WTC11 (cell line): ENCODE measurements around the gene ATP5IF1. TPM values are rescaled to one million over a fixed set of nuclear protein-coding genes. Genes with fewer than 3 reads are reported as not detected.

Source experiments
- ATAC-seq: fragments of 200-7000 bp; cut with Tn5 transposase; 2 replicates; pipeline ENCODE4 v1.10.0; 2021; ENCODE audit warnings: mild to moderate bottlenecking, moderate library complexity
- CTCF ChIA-PET: fragments of 300-600 bp; sonication (Branson Sonifier 250); formaldehyde crosslinking; loops from one replicate; lab custom pipeline; 2021; ENCODE audit warnings: antibody characterized with exemption; lab: Charles Lee
- POLR2A ChIA-PET: fragments of 350-600 bp; sonication (Branson Sonifier 250); formaldehyde crosslinking; loops from one replicate; lab custom pipeline; 2021; ENCODE audit warnings: antibody characterized with exemption; lab: Charles Lee
- DNase-seq: peaks from one replicate; pipeline ENCODE4 v3.0.0; 2021; ENCODE audit warnings: low spot score
- H3K27ac Mint-ChIP-seq: 2 replicates; pipeline ENCODE4 v1.8.0; 2021; ENCODE audit warnings: mixed read lengths
- H3K27me3 Mint-ChIP-seq: 2 replicates; pipeline ENCODE4 v1.8.0; 2021; ENCODE audit warnings: low read depth, mild to moderate bottlenecking, moderate library complexity, mixed read lengths
- H3K36me3 Mint-ChIP-seq: 2 replicates; pipeline ENCODE4 v1.8.0; 2021; ENCODE audit warnings: mixed read lengths
- H3K4me1 Mint-ChIP-seq: 2 replicates; pipeline ENCODE4 v1.8.0; 2022; ENCODE audit warnings: mixed read lengths
- H3K4me3 Mint-ChIP-seq: 2 replicates; pipeline ENCODE4 v1.8.0; 2021; ENCODE audit warnings: mild to moderate bottlenecking, moderate library complexity, mixed read lengths
- H3K9me3 Mint-ChIP-seq: 2 replicates; pipeline ENCODE4 v1.8.0; 2021; ENCODE audit warnings: mixed read lengths
- AFF4 ChIP-seq: sonication (generic); formaldehyde crosslinking; IDR thresholded peaks from 2 replicates; pipeline ENCODE4 v1.8.1; 2023; ENCODE audit warnings: mild to moderate bottlenecking, missing genetic modification reagents, borderline replicate concordance
- ATF2 ChIP-seq: sonication (generic); formaldehyde crosslinking; IDR thresholded peaks from 2 replicates; pipeline ENCODE4 v1.8.1; 2022; ENCODE audit warnings: low read depth, missing genetic modification reagents, borderline replicate concordance
- CBFB ChIP-seq: sonication (generic); formaldehyde crosslinking; IDR thresholded peaks from 2 replicates; pipeline ENCODE4 v1.8.1; 2022; ENCODE audit warnings: mild to moderate bottlenecking, low read depth, missing genetic modification reagents
- EMX1 ChIP-seq: fragments of 250-450 bp; sonication (Bioruptor Pico); IDR thresholded peaks from 2 replicates; pipeline ENCODE4 v1.8.0; 2021; ENCODE audit warnings: mild to moderate bottlenecking
- ESRRA ChIP-seq: sonication (generic); formaldehyde crosslinking; IDR thresholded peaks from 2 replicates; pipeline ENCODE4 v1.8.1; 2022; ENCODE audit warnings: mild to moderate bottlenecking, missing genetic modification reagents, borderline replicate concordance
- GABPB1 ChIP-seq: sonication (generic); formaldehyde crosslinking; IDR thresholded peaks from 2 replicates; pipeline ENCODE4 v1.8.1; 2023; ENCODE audit warnings: mild to moderate bottlenecking, missing genetic modification reagents
- GRHL2 ChIP-seq: fragments of 250-450 bp; sonication (Bioruptor Pico); IDR thresholded peaks from 2 replicates; pipeline ENCODE4 v1.8.0; 2022; ENCODE audit warnings: mild to moderate bottlenecking, moderate library complexity; ENCODE audit not compliant: insufficient replicate concordance, severe bottlenecking
- GTF2I ChIP-seq: fragments of 250-450 bp; sonication (Bioruptor Pico); conservative IDR thresholded peaks from 2 replicates; pipeline ENCODE4 v1.4.0; 2021; ENCODE audit warnings: mild to moderate bottlenecking
- MAX ChIP-seq: sonication (generic); formaldehyde crosslinking; IDR thresholded peaks from 2 replicates; pipeline ENCODE4 v1.8.0; 2022; ENCODE audit warnings: mild to moderate bottlenecking, missing genetic modification reagents
- MYBL2 ChIP-seq: sonication (generic); formaldehyde crosslinking; IDR thresholded peaks from 2 replicates; pipeline ENCODE4 v1.8.1; 2023; ENCODE audit warnings: mild to moderate bottlenecking, moderate library complexity, missing genetic modification reagents
- NFYB ChIP-seq: sonication (generic); formaldehyde crosslinking; conservative IDR thresholded peaks from 2 replicates; pipeline ENCODE4 v1.8.0; 2022; ENCODE audit warnings: low read depth, missing genetic modification reagents
- NR1H2 ChIP-seq: sonication (generic); formaldehyde crosslinking; IDR thresholded peaks from 2 replicates; pipeline ENCODE4 v1.9.0; 2021; ENCODE audit warnings: mild to moderate bottlenecking, moderate library complexity, missing genetic modification reagents
- NR3C1 ChIP-seq: sonication (generic); formaldehyde crosslinking; conservative IDR thresholded peaks from 2 replicates; pipeline ENCODE4 v1.8.1; 2023; ENCODE audit warnings: low read depth, mild to moderate bottlenecking, missing genetic modification reagents
- RORB ChIP-seq: fragments of 250-450 bp; sonication (Bioruptor Pico); IDR thresholded peaks from 2 replicates; pipeline ENCODE4 v1.9.0; 2021; ENCODE audit warnings: mild to moderate bottlenecking
- SMAD4 ChIP-seq: sonication (generic); formaldehyde crosslinking; IDR thresholded peaks from 2 replicates; pipeline ENCODE4 v1.8.0; 2022; ENCODE audit warnings: mild to moderate bottlenecking, missing genetic modification reagents
- TEAD1 ChIP-seq: sonication (generic); formaldehyde crosslinking; IDR thresholded peaks from 2 replicates; pipeline ENCODE4 v1.8.0; 2022; ENCODE audit warnings: mild to moderate bottlenecking, missing genetic modification reagents
- USF1 ChIP-seq: sonication (generic); formaldehyde crosslinking; IDR thresholded peaks from 2 replicates; pipeline ENCODE4 v1.8.0; 2022; ENCODE audit warnings: mild to moderate bottlenecking, missing genetic modification reagents
- ZNF121 ChIP-seq: sonication (generic); formaldehyde crosslinking; IDR thresholded peaks from 2 replicates; pipeline ENCODE4 v1.8.0; 2023; ENCODE audit warnings: missing genetic modification reagents
- total RNA-seq: library from RNA; stranded (reverse); gene quantifications from 3 replicates; pipeline ENCODE4 v1.2.3, GENCODE V29; 2021
- TF ChIP-seq, protein P1 (sequence below): sonication (generic); formaldehyde crosslinking; IDR thresholded peaks from 2 replicates; pipeline ENCODE4 v1.8.1; 2023; ENCODE audit warnings: mild to moderate bottlenecking, missing genetic modification reagents
- TF ChIP-seq, protein P2 (sequence below): fragments of 250-450 bp; sonication (Bioruptor Pico); IDR thresholded peaks from 2 replicates; pipeline ENCODE4 v1.9.0; 2021; ENCODE audit warnings: mild to moderate bottlenecking
- TF ChIP-seq, protein P3 (sequence below): sonication (generic); formaldehyde crosslinking; IDR thresholded peaks from 2 replicates; pipeline ENCODE4 v1.8.0; 2022; ENCODE audit warnings: mild to moderate bottlenecking, missing genetic modification reagents

ATP5IF1 gene
- total RNA-seq, 1 experiment from 2014 or later = 201 TPM

- H3K4me1 Mint-ChIP-seq = no peaks in the 10 kb centered on the region
- CTCF ChIA-PET = no interaction called here
- TF ChIP-seq USF1 (CRISPR knock-in tag) = no peak
- no peak for TF ChIP-seq MAX (CRISPR knock-in tag)
- TF ChIP-seq ESRRA (CRISPR knock-in tag) = no peak
- TF ChIP-seq NR3C1 (CRISPR knock-in tag) = no peak
- TF ChIP-seq CBFB (CRISPR knock-in tag) = no peak
- TF ChIP-seq, protein P1, sequence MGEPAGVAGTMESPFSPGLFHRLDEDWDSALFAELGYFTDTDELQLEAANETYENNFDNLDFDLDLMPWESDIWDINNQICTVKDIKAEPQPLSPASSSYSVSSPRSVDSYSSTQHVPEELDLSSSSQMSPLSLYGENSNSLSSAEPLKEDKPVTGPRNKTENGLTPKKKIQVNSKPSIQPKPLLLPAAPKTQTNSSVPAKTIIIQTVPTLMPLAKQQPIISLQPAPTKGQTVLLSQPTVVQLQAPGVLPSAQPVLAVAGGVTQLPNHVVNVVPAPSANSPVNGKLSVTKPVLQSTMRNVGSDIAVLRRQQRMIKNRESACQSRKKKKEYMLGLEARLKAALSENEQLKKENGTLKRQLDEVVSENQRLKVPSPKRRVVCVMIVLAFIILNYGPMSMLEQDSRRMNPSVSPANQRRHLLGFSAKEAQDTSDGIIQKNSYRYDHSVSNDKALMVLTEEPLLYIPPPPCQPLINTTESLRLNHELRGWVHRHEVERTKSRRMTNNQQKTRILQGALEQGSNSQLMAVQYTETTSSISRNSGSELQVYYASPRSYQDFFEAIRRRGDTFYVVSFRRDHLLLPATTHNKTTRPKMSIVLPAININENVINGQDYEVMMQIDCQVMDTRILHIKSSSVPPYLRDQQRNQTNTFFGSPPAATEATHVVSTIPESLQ = no peak
- TF ChIP-seq, all 79 proteins: peak for 0
- no peaks in the 10 kb centered on the region for H3K27me3 Mint-ChIP-seq
- ATAC-seq (no peak), DNase-seq (no peak)
- H3K4me3 Mint-ChIP-seq = no peak overlapping the region
- no peaks in the 10 kb centered on the region for H3K9me3 Mint-ChIP-seq
- POLR2A ChIA-PET = no interaction called here
- no peaks in the 10 kb centered on the region for H3K36me3 Mint-ChIP-seq
- H3K27ac Mint-ChIP-seq = no peak overlapping the region
These were observed 4.1 kb downstream of the ATP5IF1 start for GRCh38 chr1:28240024-28240423.

GRCh38 chr1:28241638-28242241, 5.8 kb downstream of the ATP5IF1 start:
- ChIA-PET CTCF (no interaction called here), POLR2A (no interaction called here)
- Mint-ChIP-seq H3K9me3 (no peaks in the 10 kb centered on the region), H3K27me3 (no peaks in the 10 kb centered on the region), H3K4me1 (peaks cover 5% of the 10 kb centered on the region), H3K4me3 (no peak overlapping the region), H3K27ac (no peak overlapping the region), H3K36me3 (no peaks in the 10 kb centered on the region)
- TF ChIP-seq ZNF121 (CRISPR knock-in tag) (no peak), AFF4 (no peak), TEAD1 (CRISPR knock-in tag) (no peak), GABPB1 (CRISPR knock-in tag) (no peak), GRHL2 (CRISPR knock-in tag) (no peak), ATF2 (CRISPR knock-in tag) (no peak), SMAD4 (CRISPR knock-in tag) (no peak), MYBL2 (CRISPR knock-in tag) (no peak), GTF2I (no peak), EMX1 (CRISPR knock-in tag) (no peak), RORB (no peak), NFYB (CRISPR knock-in tag) (no peak), NR1H2 (CRISPR knock-in tag) (no peak)
- TF ChIP-seq, protein P2, sequence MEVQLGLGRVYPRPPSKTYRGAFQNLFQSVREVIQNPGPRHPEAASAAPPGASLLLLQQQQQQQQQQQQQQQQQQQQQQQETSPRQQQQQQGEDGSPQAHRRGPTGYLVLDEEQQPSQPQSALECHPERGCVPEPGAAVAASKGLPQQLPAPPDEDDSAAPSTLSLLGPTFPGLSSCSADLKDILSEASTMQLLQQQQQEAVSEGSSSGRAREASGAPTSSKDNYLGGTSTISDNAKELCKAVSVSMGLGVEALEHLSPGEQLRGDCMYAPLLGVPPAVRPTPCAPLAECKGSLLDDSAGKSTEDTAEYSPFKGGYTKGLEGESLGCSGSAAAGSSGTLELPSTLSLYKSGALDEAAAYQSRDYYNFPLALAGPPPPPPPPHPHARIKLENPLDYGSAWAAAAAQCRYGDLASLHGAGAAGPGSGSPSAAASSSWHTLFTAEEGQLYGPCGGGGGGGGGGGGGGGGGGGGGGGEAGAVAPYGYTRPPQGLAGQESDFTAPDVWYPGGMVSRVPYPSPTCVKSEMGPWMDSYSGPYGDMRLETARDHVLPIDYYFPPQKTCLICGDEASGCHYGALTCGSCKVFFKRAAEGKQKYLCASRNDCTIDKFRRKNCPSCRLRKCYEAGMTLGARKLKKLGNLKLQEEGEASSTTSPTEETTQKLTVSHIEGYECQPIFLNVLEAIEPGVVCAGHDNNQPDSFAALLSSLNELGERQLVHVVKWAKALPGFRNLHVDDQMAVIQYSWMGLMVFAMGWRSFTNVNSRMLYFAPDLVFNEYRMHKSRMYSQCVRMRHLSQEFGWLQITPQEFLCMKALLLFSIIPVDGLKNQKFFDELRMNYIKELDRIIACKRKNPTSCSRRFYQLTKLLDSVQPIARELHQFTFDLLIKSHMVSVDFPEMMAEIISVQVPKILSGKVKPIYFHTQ (CRISPR knock-in tag) = no peak
- TF ChIP-seq, protein P3, sequence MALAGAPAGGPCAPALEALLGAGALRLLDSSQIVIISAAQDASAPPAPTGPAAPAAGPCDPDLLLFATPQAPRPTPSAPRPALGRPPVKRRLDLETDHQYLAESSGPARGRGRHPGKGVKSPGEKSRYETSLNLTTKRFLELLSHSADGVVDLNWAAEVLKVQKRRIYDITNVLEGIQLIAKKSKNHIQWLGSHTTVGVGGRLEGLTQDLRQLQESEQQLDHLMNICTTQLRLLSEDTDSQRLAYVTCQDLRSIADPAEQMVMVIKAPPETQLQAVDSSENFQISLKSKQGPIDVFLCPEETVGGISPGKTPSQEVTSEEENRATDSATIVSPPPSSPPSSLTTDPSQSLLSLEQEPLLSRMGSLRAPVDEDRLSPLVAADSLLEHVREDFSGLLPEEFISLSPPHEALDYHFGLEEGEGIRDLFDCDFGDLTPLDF (CRISPR knock-in tag) = no peak
- DNase-seq (no peak), ATAC-seq (no peak)
